Dermis microvascular lymphatic vessel endothelial cell (primary cell): ENCODE results near the gene FAM193B. TPM values are rescaled to one million over a fixed set of nuclear protein-coding genes. Genes with fewer than 3 reads are reported as not detected.
A peak's percentile ranks its signal among the peaks of the same experiment; 100 is the strongest.
"Not testable (repeated sequence)": the region's sequence is repeated elsewhere in the genome, so short reads cannot be mapped to it uniquely, and the experiment has no call there.

Experiments used
- DNase-seq, 2 donors: peaks; one replicate each; pipeline versions ENCODE4 v3.0.0 to v3.0.0-alpha.2; 2010; ENCODE audit warnings: low read depth in 2 of 2
- total RNA-seq: library from RNA; depleted of rRNA; stranded (reverse); fragments of >200 nt; gene quantifications from 2 replicates; pipeline ENCODE4 v1.2.1, GENCODE V29; 2014

FAM193B gene
- total RNA-seq, 1 donor from 2014 or later: 9.8 TPM

DNA sequence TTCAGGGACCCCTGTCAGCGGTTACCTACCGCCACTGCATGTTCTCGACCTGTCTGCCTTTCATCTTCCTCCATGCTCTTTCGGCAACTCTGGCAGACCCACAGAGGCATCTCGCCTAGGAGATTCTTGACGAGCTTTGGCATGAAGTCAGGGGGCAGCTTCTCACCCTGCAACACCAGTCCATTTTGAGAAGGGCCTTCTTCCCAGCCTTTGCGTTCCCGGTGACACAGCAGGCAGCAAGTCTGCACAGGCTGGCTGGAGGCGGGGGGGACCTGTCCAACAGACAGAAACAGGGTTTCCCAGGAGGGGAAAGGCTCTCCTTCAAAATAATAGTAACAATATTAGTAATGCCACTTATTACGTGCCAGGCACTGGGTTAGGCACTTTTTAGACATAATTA is 15.5 kb downstream of the FAM193B start:
- no peak for DNase-seq

DNA sequence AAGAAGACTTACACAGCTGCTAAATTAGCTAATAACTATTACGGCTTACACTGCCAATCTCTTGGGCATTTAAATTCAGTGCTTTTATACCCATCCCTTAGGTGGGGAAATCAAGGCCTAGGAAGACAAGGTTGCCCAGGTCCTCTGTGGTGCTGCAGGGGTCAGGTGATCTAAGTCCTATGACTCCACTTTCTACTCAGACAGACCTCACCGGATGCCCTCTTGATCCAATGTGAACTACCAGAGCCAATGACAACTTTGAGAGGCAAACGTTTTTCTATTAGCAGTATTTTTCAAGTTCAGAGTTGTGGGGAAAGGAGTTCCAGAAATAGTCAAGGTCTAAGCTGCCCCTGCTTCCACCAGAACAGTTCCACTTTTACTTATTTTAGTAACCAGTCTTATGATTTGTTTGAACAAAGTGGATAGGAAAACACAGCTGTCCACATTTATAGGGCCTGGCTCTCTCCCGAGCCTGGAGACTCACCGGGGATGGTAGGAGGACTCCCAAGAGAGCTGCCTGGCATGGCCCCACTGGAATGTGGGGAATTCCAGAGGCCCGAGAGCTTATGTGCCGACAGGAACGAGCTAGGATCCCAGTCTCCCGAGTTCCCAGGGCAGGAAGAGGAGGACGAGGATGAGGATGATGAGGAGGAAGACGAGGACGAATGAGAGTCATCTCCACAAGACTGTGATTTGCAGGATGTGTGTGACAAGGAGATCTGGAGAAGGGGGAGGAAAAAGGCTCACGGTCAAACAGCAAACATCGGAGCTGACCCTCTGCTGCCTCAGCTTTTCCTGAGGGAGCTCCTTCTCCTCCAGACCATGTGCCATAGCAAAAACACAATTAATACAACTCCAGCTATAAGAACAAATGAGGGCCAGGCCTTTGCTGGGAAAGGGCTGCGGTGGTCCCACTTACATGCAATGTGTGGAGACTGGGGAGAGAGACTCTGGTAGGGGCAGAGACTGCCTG is 16.7 kb downstream of the FAM193B start:
- peak; percentile 23 to 83 for DNase-seq

DNA sequence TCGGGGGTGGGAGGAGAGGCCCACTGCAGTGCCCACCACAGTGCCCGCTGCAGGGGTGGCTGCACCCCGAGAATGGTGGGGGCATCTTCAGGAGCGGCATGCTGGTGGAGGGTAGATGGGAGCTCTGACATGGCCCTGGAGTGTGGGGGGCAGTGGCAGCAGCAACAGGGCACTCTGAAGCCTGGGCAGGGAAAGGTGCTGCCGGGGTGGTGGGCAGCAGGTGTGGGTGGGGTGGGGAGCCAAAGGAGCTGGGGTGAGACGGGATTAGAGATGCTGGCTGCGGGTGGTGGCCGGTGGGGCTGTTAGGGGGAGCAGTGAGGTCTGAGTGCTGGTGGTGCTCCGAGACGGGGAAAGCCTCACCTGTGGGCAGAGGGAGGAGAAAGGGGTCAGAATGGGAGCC is 18.0 kb downstream of the FAM193B start:
- DNase-seq: no peak

DNA sequence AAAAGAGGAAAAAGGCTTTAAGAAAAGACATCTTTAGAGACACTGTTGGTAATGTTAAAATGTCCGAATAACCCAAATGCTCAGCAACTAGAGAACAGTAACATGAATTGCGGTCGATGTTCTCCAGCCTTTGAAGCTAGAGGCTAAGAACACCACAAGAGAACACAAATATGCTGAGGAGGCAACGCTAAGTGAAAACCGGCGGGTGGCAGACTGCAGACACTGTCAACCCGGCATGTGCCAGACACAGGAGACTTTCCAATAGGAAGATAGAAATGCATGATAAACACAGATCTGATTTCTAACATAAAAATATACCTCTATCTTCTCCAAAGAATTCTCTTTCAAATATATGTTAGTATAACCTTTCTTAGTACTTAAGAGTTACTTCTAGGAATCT is 19.2 kb downstream of the FAM193B start:
- DNase-seq: no peak

DNA sequence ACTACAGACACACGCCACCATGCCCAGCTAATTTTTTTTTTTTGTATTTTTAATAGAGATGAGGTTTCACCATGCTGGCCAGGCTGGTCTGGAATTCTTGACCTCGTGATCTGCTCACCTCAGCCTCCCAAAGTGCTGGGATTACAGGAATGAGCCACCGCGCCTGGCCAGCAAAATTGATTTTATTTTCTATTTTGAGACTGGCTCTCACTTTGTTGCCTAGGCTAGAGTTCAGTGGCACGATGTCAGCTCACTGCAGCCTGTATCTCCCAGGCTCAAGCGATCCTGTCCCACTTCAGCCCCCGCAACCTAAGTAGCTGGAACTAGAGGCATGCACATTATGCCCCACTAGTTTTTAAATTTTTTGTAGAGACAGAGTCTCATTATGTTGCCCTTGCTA is 19.9 kb downstream of the FAM193B start:
- DNase-seq: not testable (repeated sequence)

DNA sequence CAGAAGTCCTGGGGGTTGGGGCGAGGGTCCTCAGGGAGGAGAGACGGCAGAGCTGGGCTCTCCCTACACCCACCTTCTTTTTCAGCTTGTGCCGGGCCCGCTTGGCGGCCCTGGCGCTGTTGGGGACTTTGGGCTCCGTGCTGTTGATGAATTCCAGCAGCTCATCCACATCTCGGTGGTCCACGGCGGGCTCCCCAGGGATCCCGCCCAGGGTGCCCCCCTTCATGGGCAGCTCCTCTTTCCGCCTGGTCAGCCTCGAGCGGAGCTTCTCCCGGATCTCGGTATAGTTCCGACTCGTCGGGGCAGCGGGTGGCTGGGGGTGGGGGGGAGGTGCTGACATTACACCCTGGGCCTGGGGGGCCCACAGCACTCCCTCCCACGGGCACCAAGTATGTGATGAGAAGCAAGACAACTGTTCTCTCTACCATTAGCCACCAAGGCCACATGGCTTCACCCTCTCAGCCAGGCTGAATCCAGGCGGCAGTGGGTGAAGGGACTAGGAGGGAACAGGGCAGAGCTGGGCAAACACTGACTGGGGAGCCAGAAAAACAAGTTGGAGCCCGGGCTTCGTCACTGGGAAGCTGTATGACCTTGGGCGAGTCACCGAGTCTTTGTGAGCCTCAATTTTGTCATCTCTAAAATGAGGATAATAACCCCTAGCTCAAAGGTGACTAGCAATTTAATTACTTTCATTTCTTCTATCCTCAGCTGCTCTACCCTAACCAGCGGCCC is 23.0 kb downstream of the FAM193B start:
- no peak for DNase-seq

DNA sequence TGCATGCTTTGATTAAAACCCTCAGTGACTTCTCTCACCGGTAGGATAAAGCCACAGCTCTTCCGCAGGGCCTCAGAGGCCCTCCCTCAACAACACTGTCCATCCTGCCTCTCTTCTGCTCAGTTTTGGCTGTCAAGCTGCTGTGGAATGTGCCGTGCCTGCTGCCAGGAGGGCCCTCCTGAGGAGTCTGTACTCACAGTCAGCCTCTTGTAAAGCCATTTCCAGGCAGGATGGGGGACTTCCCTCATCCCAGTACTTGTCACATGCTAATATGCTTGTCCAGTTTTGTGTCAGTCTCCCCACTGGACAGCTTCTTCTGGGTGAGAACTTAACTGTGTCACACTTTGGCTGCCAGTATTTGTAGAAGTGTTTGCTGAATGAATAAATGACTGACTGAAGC is 23.7 kb downstream of the FAM193B start:
- DNase-seq: no peak

DNA sequence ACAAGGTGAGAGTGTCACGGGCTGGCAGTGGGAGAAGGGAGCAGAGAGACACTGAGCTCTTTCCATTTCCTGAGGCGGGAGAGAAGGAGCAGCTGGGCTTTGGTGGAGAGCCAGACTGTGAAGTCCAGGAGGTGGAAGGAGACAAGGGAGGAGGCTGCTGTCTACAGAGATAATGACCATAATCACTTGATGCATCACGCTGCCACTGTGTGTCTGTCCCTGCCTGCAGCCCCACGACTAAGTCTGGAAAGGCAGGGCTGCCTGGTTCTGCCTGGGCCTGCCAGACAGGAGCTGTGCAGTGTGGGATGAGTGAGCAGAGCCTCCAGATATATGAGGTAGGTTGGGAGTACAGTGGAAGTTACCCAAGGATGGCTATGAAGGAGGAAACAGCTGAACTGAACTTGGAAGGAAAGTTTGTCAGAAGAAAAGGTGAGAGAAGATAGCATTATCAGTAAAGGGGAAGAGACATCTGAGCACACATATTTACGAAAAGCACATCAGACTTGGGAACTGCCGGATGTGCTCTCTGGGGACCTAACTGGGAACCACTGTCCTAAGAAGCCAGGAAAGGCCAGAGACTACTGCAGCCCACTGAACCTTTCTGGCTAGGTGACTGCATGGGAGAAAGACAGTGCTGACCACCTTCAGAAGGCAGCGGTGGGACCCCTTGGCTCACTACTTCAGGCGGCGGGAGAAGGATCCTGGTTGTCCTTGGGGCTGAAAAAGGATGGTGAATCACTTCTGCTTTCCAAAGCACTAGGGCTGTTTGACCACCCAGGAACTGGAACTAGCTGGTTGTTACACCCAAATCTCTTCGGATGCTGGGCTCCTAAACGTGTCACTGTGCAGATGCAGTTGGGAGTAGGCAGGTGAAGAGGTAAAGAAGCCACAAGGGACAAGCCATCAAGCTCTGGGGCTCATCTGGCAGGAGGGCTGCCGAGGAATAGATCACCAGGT is 24.8 kb downstream of the FAM193B start:
- DNase-seq: no peak

DNA sequence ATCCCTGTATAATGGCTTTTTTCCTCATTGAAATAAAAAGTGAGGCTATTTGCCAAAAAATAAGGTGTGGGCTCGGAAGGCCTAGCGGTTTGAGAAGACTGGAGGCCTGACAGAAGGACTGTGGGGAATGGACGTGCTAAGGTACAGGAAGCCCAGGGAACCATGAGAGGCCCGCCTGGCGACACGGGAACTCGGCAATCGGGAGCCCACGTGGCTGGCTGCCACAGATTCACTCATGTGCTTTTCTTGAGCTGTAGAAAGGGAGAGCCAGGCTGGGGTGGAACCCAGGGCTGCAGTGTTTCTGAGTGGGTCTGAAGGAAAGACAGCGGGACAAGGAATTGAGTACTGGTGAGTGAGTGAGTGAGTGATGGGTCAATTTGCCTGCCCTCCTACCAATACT is 25.7 kb downstream of the FAM193B start:
- DNase-seq: no peak

DNA sequence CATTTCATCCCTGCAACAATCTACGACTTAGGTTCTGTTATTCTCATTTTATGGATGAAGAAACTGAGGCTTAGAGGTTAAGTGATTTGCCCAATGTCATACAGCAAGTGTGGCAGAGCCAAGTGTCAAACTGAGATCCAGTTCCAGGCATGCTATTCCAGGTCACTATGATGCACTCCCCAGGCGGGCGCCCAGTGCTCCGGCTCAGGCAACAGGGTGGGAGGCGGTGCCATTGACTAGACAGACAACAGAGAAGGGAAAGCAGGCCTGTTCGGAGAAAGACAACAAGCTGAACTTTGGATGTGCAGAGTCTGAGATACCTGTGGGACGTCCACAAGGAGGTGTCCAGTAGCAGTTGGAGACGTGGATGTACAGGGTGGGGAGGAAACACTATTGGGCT is 26.8 kb downstream of the FAM193B start:
- DNase-seq: no peak

DNA sequence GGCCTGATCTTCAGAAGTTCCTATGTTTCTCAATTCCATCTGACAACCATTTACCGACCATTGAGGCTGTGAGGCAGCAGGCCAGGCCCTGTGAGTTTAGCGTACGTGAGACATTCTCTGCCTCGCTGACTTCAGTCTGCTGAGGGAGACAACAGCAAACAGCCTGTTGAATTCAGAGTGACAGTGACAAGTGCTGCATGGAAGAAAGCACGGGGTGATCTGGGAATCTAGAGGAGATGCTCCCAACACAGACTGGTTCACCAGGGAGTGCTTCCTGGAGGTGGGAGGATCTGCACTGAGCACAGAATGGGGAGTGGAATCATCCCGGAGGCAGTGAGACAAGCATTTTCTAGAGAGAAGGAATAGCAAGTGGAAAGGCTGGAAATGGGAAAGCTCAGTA is 27.6 kb downstream of the FAM193B start:
- DNase-seq: no peak

DNA sequence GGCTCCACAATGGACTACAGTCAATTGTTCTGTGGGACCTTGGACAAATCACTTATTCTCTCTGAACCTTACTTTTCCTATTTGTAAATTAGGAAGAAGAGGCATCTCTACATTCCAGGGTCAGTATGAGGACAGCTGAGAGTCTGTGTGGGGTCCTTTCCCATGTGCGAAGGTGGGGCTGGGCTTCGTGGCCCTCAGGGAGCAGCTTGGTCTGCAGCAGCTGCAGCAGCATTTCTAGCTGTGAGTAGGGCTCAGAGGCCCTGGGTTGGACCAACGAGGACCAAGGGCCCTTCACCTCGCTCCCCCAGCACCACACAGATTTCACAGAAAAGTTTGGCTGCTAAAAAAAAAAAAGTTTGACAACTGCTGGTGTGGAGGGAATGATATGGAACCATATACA is 28.2 kb downstream of the FAM193B start:
- DNase-seq: no peak

DNA sequence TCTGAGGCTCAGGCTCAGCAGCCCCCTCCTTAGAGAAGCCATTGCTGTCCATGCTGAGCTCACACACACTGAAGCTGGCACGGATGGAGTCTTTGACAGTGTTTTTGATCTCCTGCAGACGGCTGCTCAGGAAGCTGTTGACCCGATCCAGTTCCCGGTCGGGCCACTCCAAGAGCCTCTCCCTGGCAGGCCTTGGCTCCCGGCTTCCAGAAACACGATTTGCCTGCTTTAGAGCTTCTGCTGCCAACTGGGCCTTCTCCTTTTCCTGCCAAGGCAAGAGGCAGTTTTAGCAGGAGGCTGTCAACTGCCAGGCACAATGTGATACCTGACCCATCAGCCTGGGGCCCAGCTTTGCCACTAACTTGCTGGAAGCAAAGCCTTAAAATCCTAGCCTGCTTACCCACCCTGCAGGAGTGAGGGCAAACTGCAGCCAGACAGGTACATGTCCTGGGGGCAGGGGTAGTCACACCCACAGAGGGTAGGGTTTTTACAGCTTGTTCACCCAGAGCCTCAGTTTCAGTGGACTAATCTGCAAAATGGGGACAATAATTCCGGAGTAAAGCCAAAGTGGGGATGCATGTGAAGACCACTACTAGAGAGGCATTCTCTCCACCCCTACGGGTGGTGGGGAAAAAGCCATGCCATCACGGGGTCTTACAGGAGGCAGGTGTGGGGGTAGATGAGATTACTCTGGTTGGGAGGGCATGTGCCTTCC is 29.3 kb downstream of the FAM193B start:
- no peak for DNase-seq

DNA sequence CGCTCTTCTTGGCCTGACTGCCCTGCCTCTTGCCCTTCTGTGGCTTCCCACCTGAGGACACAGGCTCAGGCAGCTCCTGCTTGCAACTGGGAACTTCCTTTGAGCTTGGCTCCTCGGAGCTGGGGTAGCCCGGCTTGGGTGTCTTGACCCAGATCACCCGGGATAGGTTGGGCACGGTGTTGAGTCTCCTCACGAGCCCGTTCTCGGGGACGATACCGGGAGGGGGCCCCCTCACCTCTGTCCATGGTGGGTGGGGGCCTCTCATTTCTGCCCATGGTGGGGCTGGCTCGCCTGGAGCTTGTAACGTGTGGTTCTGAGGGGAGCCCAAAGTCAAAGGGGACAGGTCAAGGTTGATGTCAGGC is 29.8 kb downstream of the FAM193B start:
- DNase-seq: no peak

DNA sequence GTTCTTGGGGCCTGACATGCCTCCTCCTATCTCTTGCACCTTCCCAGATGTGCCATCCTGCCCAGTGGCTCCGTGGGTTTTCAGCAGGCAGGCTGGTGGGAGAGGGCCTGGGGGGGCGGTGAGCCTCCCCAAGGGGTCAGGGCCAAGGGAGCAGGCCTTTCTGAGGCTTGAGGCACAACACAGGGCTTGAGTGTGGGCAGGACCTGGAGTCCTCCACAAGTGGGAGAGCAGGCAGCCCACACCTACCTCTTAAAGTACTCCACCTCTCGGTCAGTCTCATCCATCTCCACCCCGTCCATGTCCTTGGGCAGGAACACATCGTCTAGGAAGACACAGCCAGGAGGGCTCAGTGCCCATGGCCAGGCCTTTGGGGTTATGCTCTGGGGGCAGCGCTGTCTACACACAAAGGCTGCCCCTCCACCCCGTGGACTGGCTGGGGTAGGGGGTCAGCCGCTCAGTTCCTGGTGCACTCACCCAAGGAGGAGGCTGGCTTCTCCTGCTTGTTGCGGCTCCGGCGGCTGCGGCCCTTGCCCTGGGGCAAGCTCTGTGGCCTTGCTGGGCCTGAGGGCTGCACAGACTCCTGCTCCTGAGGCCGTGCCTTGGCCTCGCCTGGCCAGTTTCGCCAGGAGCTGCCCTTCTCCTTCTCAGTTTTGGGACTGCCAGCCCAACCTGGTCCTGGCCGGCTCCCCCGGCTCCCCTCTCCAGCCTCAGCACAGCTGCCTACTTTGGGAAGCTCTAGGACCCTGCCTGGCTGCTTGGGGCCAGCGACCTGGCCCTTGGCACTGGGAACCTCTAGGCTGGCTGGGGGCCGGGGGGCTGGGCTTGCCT is 30.4 kb downstream of the FAM193B start:
- DNase-seq: no peak

DNA sequence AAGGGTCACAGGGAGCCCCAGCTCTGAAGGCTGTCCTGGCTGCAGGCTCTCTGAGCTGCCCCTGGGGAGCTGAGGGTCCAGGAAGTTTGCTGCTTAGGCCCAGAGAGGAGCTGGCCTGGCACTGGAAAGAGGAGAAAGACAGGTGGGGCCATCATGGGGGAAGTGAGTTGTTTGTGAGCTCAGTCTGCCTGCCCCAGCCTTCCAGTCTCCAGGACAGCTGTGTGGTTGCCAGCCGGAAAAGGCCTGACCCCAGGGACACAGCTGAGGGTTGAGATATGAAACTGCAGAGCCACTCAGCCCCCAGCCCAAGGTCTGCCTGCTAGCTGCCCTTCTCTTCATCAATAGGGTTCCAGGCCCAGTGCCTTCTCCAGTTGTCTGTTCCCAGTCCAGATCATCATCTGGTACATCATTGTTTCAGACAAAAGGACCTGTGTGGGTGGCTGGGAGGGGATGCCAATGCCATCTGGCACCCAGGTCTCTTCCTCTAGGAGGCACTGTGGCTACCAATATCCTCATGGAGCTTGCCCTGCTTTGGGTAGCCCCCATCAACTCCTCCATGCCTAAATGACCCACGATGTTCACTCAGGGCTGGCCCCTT is 33.3 kb downstream of the FAM193B start:
- no peak for DNase-seq

DNA sequence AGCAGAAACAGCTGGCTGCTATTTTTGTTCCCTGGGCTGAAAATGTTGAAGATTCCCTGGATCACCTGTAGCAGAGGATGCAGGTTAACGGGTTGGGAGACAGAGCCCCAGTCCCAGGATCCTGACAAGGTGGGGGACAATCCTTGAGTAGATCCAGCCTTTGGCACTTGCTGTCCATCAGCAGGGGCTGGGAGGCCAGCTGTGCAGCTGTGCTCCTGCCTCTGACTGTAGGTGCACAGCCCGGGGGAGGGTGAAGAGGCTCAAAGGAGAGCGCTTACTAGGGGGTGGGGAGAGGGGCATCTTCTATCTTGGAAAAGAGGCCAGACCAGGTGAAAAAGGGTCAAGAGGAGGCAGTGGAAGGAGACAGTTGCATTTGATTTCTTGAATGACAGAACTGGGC is 34.1 kb downstream of the FAM193B start:
- DNase-seq: no peak

DNA sequence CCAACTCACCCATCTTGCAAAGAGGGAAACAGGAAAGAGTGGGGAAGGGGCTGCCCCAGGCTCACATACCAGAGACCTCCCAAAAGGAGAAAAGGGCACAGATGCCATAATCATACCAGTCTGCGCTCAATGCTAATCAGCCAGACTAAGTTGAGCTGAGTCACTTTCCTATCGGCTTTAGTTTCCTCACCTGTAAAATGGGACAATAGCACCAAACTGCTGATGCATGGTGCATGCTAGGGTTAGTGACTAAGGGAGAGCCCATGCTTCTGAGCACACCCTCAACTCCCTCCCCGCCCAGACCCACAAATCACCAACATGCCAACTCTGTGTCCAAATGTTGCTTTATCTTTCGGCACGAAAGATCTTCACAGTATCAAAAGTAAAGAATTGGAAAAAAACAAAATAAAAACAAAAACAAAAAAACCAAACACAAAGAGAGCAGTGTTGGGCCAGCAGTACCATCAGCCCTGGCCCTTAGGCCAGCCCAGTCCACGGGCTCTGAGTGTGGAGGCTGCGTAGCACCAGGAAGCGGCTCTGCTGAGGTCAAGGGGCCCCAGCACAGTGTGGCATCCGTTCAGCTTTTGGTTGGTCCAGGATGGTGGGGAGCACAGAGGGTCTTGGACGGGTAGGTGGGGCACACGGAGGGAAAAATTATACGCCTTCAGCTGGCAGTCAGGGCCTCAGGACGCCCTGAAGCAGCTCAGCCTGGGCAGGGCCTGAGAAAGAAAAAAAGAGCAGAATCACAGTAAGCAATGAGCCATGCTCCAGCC is 34.7 kb downstream of the FAM193B start:
- DNase-seq: no peak
